A549 (cell line): ENCODE measurements around the gene NOS1AP.

Experiments
- BHLHE40 ChIP-seq: IDR thresholded peaks from 2 replicates; pipeline ENCODE4 v1.6.1; 2012; ENCODE audit warnings: low read depth, low read length, inconsistent platforms
- EP300 ChIP-seq, 2 experiments: fragments of >200 bp; sonication (Bioruptor Twin); formaldehyde crosslinking; IDR thresholded peaks; 2 replicates in 1 of 2; 3 replicates in 1 of 2; pipeline ENCODE4 v1.6.1; 2016 to 2017
- POLR2A ChIP-seq: IDR thresholded peaks from 2 replicates; pipeline ENCODE4 v1.6.1; 2012; ENCODE audit warnings: mild to moderate bottlenecking, low read length
- REST ChIP-seq: fragments of 200-600 bp; sonication (generic); IDR thresholded peaks from 2 replicates; pipeline ENCODE4 v1.6.1; 2016; ENCODE audit warnings: antibody characterized with exemption, mild to moderate bottlenecking, moderate library complexity
- RFX5 ChIP-seq: fragments of 450-650 bp; IDR thresholded peaks from 2 replicates; pipeline ENCODE4 v1.7.1; 2014; ENCODE audit warnings: antibody characterized with exemption, mild to moderate bottlenecking, moderate library complexity
- TF ChIP-seq, protein P1 (sequence below): fragments of >200 bp; sonication (Bioruptor Twin); formaldehyde crosslinking; IDR thresholded peaks from 3 replicates; pipeline ENCODE4 v1.5.1; 2016

- TF ChIP-seq POLR2A (no peak), RFX5 (no peak), BHLHE40 (no peak), EP300 (IDR thresholded peaks at IDR 0.05) (no peak), REST (no peak)
- TF ChIP-seq, protein P1, sequence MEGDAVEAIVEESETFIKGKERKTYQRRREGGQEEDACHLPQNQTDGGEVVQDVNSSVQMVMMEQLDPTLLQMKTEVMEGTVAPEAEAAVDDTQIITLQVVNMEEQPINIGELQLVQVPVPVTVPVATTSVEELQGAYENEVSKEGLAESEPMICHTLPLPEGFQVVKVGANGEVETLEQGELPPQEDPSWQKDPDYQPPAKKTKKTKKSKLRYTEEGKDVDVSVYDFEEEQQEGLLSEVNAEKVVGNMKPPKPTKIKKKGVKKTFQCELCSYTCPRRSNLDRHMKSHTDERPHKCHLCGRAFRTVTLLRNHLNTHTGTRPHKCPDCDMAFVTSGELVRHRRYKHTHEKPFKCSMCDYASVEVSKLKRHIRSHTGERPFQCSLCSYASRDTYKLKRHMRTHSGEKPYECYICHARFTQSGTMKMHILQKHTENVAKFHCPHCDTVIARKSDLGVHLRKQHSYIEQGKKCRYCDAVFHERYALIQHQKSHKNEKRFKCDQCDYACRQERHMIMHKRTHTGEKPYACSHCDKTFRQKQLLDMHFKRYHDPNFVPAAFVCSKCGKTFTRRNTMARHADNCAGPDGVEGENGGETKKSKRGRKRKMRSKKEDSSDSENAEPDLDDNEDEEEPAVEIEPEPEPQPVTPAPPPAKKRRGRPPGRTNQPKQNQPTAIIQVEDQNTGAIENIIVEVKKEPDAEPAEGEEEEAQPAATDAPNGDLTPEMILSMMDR, result no peak
Observed at GRCh38 chr1:162314206-162314605, 244.7 kb downstream of the NOS1AP start.
